HepG2 (cell line): ENCODE data around the gene VARS2. TPM values are rescaled to one million over a fixed set of nuclear protein-coding genes. Genes with fewer than 3 reads are reported as not detected.

Experiments
- DMAP1 ChIP-seq: IDR thresholded peaks from 2 replicates; pipeline ENCODE4 v1.6.1; 2016
- SMC3 ChIP-seq: IDR thresholded peaks from 2 replicates; pipeline ENCODE4 v1.6.1; 2011; ENCODE audit warnings: low read length, improper control_type of control experiment
- SOX13 ChIP-seq, 3 experiments: fragments of 450-650 bp in 1 of 3; sonication (generic) in 1 of 3; formaldehyde crosslinking in 1 of 3; IDR thresholded peaks in 2 of 3; conservative IDR thresholded peaks in 1 of 3; 2 replicates each; pipeline versions ENCODE4 v1.5.0 to v1.6.1; 2016 to 2020; ENCODE audit warnings: antibody characterized with exemption in 1 of 3, mild to moderate bottlenecking in 1 of 3, missing compliant biosample characterization in 1 of 3, missing genetic modification reagents in 1 of 3, moderate library complexity in 1 of 3
- TARDBP ChIP-seq: sonication (generic); formaldehyde crosslinking; IDR thresholded peaks from 2 replicates; pipeline ENCODE4 v1.8.0; 2022; ENCODE audit warnings: mild to moderate bottlenecking, missing genetic modification reagents
- TEAD3 ChIP-seq: optimal IDR thresholded peaks from 2 replicates; pipeline ENCODE3; 2016; ENCODE audit warnings: borderline replicate concordance
- ZNF263 ChIP-seq: sonication (generic); formaldehyde crosslinking; IDR thresholded peaks from 2 replicates; pipeline ENCODE4 v1.4.0; 2020; ENCODE audit warnings: missing genetic modification reagents
- ZNF629 ChIP-seq: sonication (generic); formaldehyde crosslinking; conservative IDR thresholded peaks from 2 replicates; pipeline ENCODE4 v1.5.0; 2020; ENCODE audit warnings: missing genetic modification reagents
- ZNF709 ChIP-seq: sonication (generic); formaldehyde crosslinking; IDR thresholded peaks from 2 replicates; pipeline ENCODE4 v1.5.0; 2020; ENCODE audit warnings: mild to moderate bottlenecking, missing genetic modification reagents
- ZSCAN31 ChIP-seq: sonication (generic); formaldehyde crosslinking; IDR thresholded peaks from 2 replicates; pipeline ENCODE4 v1.5.0; 2020; ENCODE audit warnings: low read depth, mild to moderate bottlenecking, missing genetic modification reagents
- polyA plus RNA-seq, 8 experiments: library from polyadenylated mRNA; depleted of rRNA in 3 of 8; stranded (reverse) in 7 of 8; unstranded in 1 of 8; fragments of >200 nt; fragmentation: Illumina TruSeq in 4 of 8; extraction: Trizol in 4 of 8; gene quantifications; 2 replicates each; pipeline versions ENCODE4 v1.2.1 to v1.2.3, GENCODE V29; 2011 to 2016; ENCODE audit warnings: low read depth in 4 of 8, missing spikeins in 1 of 8, mixed read lengths in 1 of 8; ENCODE audit not compliant: insufficient read depth in 1 of 8
- total RNA-seq, 5 experiments: library from RNA; depleted of rRNA; stranded (reverse); fragments of >200 nt; fragmentation: Illumina TruSeq; extraction: Trizol; gene quantifications; 2 replicates each; pipeline ENCODE4 v1.2.3, GENCODE V29; 2016; ENCODE audit warnings: low read depth in 1 of 5
- TF ChIP-seq, protein P1 (sequence below): sonication (generic); formaldehyde crosslinking; IDR thresholded peaks from 2 replicates; pipeline ENCODE4 v1.4.0; 2020; ENCODE audit warnings: mild to moderate bottlenecking, missing genetic modification reagents, borderline replicate concordance
- TF ChIP-seq, protein P2 (sequence below): sonication (generic); formaldehyde crosslinking; IDR thresholded peaks from 2 replicates; pipeline ENCODE4 v1.5.0; 2020; ENCODE audit warnings: mild to moderate bottlenecking, missing genetic modification reagents, moderate library complexity
- TF ChIP-seq, protein P3 (sequence below): sonication (generic); formaldehyde crosslinking; IDR thresholded peaks from 2 replicates; pipeline ENCODE4 v1.8.1; 2022; ENCODE audit warnings: low read depth, mild to moderate bottlenecking, missing genetic modification reagents
- TF ChIP-seq, protein P4 (sequence below), 2 experiments: sonication (generic) in 1 of 2; formaldehyde crosslinking in 1 of 2; IDR thresholded peaks; 2 replicates each; pipeline versions ENCODE4 v1.4.0 to v1.6.1; 2016 to 2020; ENCODE audit warnings: borderline replicate concordance in 1 of 2, low read depth in 1 of 2, mild to moderate bottlenecking in 1 of 2, missing genetic modification reagents in 1 of 2
- TF ChIP-seq, protein P5 (sequence below): IDR thresholded peaks from 2 replicates; pipeline ENCODE4 v1.6.1; 2012; ENCODE audit warnings: inconsistent platforms

VARS2 gene
- total and polyA plus RNA-seq, 2 of the 13 experiments (the other 11 are each of a cell fraction or from before 2014, with no cell fraction given): 61.8 to 71.8 TPM

DNA sequence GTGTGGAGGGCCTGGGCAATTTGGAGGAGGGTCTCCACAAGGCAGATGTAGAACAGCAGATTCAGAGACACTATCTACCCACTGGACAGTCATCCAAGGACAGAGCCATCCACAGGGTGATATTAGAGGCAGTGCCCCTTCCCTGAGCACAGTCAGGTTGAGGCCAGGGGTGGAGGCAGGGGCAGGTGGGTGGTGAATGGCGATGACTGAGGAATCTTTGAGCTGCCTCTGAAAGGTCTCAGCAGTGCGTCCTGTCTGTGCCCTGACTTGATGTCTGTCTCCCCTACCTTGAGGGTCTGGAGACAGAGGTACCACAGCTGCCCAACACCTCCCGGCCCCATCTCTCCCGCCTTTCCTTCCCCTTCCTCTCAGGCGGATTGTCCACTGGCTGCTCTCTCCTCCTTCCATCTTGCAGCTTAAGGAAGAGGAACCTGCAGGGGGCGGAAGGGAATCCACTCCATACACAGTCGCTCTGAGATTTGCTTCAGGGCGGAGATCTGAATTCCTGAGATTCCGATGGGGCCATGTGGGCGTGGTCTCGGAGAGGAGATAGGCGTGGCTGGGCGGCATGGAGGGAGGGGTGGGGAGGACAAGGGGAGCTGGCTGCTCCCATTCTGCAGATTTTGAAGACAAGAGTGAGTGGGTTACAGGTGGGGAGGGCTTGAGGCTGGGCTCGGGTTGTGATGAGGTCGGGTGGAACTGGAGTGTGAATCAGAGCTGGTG is 28.5 kb downstream of the VARS2 start (continued):
- TF ChIP-seq, protein P1, sequence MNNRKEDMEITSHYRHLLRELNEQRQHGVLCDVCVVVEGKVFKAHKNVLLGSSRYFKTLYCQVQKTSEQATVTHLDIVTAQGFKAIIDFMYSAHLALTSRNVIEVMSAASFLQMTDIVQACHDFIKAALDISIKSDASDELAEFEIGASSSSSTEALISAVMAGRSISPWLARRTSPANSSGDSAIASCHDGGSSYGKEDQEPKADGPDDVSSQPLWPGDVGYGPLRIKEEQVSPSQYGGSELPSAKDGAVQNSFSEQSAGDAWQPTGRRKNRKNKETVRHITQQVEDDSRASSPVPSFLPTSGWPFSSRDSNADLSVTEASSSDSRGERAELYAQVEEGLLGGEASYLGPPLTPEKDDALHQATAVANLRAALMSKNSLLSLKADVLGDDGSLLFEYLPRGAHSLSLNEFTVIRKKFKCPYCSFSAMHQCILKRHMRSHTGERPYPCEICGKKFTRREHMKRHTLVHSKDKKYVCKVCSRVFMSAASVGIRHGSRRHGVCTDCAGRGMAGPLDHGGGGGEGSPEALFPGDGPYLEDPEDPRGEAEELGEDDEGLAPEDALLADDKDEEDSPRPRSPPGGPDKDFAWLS (CRISPR knock-in tag): no peak
- TF ChIP-seq, protein P2, sequence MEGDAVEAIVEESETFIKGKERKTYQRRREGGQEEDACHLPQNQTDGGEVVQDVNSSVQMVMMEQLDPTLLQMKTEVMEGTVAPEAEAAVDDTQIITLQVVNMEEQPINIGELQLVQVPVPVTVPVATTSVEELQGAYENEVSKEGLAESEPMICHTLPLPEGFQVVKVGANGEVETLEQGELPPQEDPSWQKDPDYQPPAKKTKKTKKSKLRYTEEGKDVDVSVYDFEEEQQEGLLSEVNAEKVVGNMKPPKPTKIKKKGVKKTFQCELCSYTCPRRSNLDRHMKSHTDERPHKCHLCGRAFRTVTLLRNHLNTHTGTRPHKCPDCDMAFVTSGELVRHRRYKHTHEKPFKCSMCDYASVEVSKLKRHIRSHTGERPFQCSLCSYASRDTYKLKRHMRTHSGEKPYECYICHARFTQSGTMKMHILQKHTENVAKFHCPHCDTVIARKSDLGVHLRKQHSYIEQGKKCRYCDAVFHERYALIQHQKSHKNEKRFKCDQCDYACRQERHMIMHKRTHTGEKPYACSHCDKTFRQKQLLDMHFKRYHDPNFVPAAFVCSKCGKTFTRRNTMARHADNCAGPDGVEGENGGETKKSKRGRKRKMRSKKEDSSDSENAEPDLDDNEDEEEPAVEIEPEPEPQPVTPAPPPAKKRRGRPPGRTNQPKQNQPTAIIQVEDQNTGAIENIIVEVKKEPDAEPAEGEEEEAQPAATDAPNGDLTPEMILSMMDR: peak; percentile 85
- TF ChIP-seq SMC3: peak; percentile 66
- 0 out of 2 replicates have a peak, but pooled peaks have one; percentile 24 for TF ChIP-seq TARDBP (CRISPR knock-in tag)
- peak; percentile 88 for TF ChIP-seq ZNF629 (CRISPR knock-in tag)
- TF ChIP-seq DMAP1 (CRISPR knock-in tag): no peak
- no peak for TF ChIP-seq SOX13 (IDR thresholded peaks at IDR 0.05)
- TF ChIP-seq SOX13 (CRISPR knock-in tag; conservative IDR thresholded peaks at IDR 0.05 in 1 of 2, IDR thresholded peaks at IDR 0.05 in 1 of 2): peak in 1 of 2 experiments; percentile 38; a peak in 1 of 4 replicates
- peak; percentile 97 for TF ChIP-seq TEAD3 (CRISPR knock-in tag)
- no peak for TF ChIP-seq ZSCAN31 (CRISPR knock-in tag)
- TF ChIP-seq, protein P3, sequence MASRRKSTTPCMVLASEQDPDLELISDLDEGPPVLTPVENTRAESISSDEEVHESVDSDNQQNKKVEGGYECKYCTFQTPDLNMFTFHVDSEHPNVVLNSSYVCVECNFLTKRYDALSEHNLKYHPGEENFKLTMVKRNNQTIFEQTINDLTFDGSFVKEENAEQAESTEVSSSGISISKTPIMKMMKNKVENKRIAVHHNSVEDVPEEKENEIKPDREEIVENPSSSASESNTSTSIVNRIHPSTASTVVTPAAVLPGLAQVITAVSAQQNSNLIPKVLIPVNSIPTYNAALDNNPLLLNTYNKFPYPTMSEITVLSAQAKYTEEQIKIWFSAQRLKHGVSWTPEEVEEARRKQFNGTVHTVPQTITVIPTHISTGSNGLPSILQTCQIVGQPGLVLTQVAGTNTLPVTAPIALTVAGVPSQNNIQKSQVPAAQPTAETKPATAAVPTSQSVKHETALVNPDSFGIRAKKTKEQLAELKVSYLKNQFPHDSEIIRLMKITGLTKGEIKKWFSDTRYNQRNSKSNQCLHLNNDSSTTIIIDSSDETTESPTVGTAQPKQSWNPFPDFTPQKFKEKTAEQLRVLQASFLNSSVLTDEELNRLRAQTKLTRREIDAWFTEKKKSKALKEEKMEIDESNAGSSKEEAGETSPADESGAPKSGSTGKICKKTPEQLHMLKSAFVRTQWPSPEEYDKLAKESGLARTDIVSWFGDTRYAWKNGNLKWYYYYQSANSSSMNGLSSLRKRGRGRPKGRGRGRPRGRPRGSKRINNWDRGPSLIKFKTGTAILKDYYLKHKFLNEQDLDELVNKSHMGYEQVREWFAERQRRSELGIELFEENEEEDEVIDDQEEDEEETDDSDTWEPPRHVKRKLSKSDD (CRISPR knock-in tag): no peak
- TF ChIP-seq, protein P4, sequence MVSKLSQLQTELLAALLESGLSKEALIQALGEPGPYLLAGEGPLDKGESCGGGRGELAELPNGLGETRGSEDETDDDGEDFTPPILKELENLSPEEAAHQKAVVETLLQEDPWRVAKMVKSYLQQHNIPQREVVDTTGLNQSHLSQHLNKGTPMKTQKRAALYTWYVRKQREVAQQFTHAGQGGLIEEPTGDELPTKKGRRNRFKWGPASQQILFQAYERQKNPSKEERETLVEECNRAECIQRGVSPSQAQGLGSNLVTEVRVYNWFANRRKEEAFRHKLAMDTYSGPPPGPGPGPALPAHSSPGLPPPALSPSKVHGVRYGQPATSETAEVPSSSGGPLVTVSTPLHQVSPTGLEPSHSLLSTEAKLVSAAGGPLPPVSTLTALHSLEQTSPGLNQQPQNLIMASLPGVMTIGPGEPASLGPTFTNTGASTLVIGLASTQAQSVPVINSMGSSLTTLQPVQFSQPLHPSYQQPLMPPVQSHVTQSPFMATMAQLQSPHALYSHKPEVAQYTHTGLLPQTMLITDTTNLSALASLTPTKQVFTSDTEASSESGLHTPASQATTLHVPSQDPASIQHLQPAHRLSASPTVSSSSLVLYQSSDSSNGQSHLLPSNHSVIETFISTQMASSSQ (IDR thresholded peaks at IDR 0.05; ENCODE audit: low read depth): no peak
- TF ChIP-seq, protein P4 (CRISPR knock-in tag; IDR thresholded peaks at IDR 0.05; ENCODE audit: borderline replicate concordance): 0 out of 2 replicates have a peak, but pooled peaks have one; percentile 26
- 0 out of 2 replicates have a peak, but pooled peaks have one; percentile 33 for TF ChIP-seq ZNF709 (CRISPR knock-in tag)
- TF ChIP-seq, protein P5, sequence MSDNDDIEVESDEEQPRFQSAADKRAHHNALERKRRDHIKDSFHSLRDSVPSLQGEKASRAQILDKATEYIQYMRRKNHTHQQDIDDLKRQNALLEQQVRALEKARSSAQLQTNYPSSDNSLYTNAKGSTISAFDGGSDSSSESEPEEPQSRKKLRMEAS: 0 out of 2 replicates have a peak, but pooled peaks have one; percentile 30
- peak; percentile 44; the same call in 1 of the 2 replicates for TF ChIP-seq ZNF263 (CRISPR knock-in tag)
